NCI-H2081 (cell line): ENCODE data around the gene CRELD1.
"Not testable (repeated sequence)": the region's sequence is repeated elsewhere in the genome, so short reads cannot be mapped to it uniquely, and the experiment has no call there.

Source experiments
- DNase-seq, 2 experiments: peaks; one replicate each; lab custom pipeline; 2025; lab: John Stamatoyannopoulos, UW

CRELD1 gene

GRCh38 chr3:9934993-9935392 lies 1.4 kb downstream of the CRELD1 start:
- no peak for DNase-seq

- DNase-seq, result no peak
These were observed 2.4 kb downstream of the CRELD1 start for GRCh38 chr3:9935966-9936510.

GRCh38 chr3:9937486-9938238 lies 4.0 kb downstream of the CRELD1 start:
- no peak for DNase-seq

- no peak for DNase-seq
These were observed 5.3 kb downstream of the CRELD1 start for GRCh38 chr3:9938966-9939365.

GRCh38 chr3:9939906-9940305 lies 6.3 kb downstream of the CRELD1 start:
- not testable (repeated sequence) for DNase-seq

GRCh38 chr3:9940746-9941145 lies 7.1 kb downstream of the CRELD1 start:
- DNase-seq, result no peak

- DNase-seq, result no peak
These were observed 8.5 kb downstream of the CRELD1 start for GRCh38 chr3:9942164-9942563.

- no peak for DNase-seq
These were observed 9.5 kb downstream of the CRELD1 start for GRCh38 chr3:9942934-9943690.

- no peak for DNase-seq
These were observed 10.6 kb downstream of the CRELD1 start for GRCh38 chr3:9944271-9944670.

- no peak for DNase-seq
These were observed 11.7 kb downstream of the CRELD1 start for GRCh38 chr3:9945358-9945757.

GRCh38 chr3:9946112-9947024 lies 12.7 kb downstream of the CRELD1 start:
- DNase-seq, result peak; percentile 78 to 87

GRCh38 chr3:9947025-9947995 lies 13.7 kb downstream of the CRELD1 start:
- DNase-seq, result peak; percentile 9 to 68

- no peak for DNase-seq
These were observed 15.0 kb downstream of the CRELD1 start for GRCh38 chr3:9948586-9948985.

- no peak for DNase-seq
These were observed 15.5 kb downstream of the CRELD1 start for GRCh38 chr3:9949115-9949514.

GRCh38 chr3:9949626-9950025 lies 16.0 kb downstream of the CRELD1 start:
- no peak for DNase-seq

- DNase-seq, result no peak
These were observed 17.5 kb downstream of the CRELD1 start for GRCh38 chr3:9951126-9951525.

- DNase-seq, result no peak
These were observed 17.9 kb downstream of the CRELD1 start for GRCh38 chr3:9951598-9951961.

GRCh38 chr3:9951962-9952805 lies 18.6 kb downstream of the CRELD1 start, which contains the start of gene PRRT3:
Gene PRRT3, minus strand, starts transcription at chr3:9952408. Its CDS starts 2,293 bp downstream, at chr3:9950115.
- DNase-seq, result peak; percentile 21 to 57

GRCh38 chr3:9955067-9955502 lies 21.5 kb downstream of the CRELD1 start:
- peak; percentile 16 to 64 for DNase-seq
